K562 (cell line): ENCODE measurements around the gene ENO3. TPM values are rescaled to one million over a fixed set of nuclear protein-coding genes. Genes with fewer than 3 reads are reported as not detected.

Source experiments
- ATAC-seq: fragments of 200-7000 bp; cut with Tn5 transposase; 3 replicates; pipeline ENCODE4 v1.9.1; 2020; ENCODE audit warnings: moderate library complexity
- BruUV-seq: library from RNA; stranded (reverse); fragments of 400-500 nt; replicated peaks from 2 replicates; lab custom pipeline; 2021; lab: Mats Ljungman, UMichigan
- CTCF ChIA-PET: fragments of 300-600 bp; formaldehyde crosslinking; extraction: SDS; loops from one replicate; lab custom pipeline; 2021; ENCODE audit warnings: low intra/inter-chr PET ratio; lab: Yijun Ruan, JAX
- POLR2A ChIA-PET: fragments of 300-600, 350-650 bp; sonication (Branson Sonifier 250); formaldehyde crosslinking; extraction: SDS; loops from one replicate; lab custom pipeline; 2021; ENCODE audit warnings: antibody characterized with exemption, inconsistent platforms; lab: Yijun Ruan, JAX
- DNase-seq, 4 experiments: peaks; one replicate each; pipeline versions ENCODE4 v3.0.0 to v3.0.0-alpha.2; 2011 to 2018; ENCODE audit warnings: low spot score in 3 of 4, mixed read lengths in 3 of 4; ENCODE audit errors: extremely low read depth in 1 of 4
- FAIRE-seq: peaks from 2 replicates; lab custom pipeline; 2011; peaks lifted over from hg19 to GRCh38; lab: Jason Lieb, UNC
- H2AFZ ChIP-seq: 2 replicates; pipeline ENCODE4 v1.6.0; 2011; ENCODE audit warnings: low read depth, low read length, control low read depth, inconsistent platforms
- H3K27ac ChIP-seq: fragments of 200-600 bp; 3 replicates; pipeline ENCODE4 v1.8.0; 2011; ENCODE audit warnings: low read depth, mild to moderate bottlenecking, control low read depth, inconsistent platforms, low read length, moderate library complexity, mixed read lengths; ENCODE audit errors: extremely low read depth
- H3K27me3 ChIP-seq, 2 experiments: fragments of 300-600 bp in 1 of 2; 2 replicates in 1 of 2; 3 replicates in 1 of 2; pipeline versions ENCODE4 v1.6.0 to v1.8.0; 2011; ENCODE audit warnings: inconsistent platforms in 2 of 2, low read length in 2 of 2, mild to moderate bottlenecking in 1 of 2, mixed read lengths in 1 of 2, moderate library complexity in 1 of 2; ENCODE audit not compliant: control insufficient read depth in 2 of 2, insufficient read depth in 2 of 2
- H3K36me3 ChIP-seq: fragments of 300-600 bp; 3 replicates; pipeline ENCODE4 v1.8.0; 2011; ENCODE audit warnings: mild to moderate bottlenecking, low read length, inconsistent platforms; ENCODE audit not compliant: control insufficient read depth, insufficient read depth
- H3K4me1 ChIP-seq, 2 experiments: fragments of 200-600 bp in 1 of 2; replicated peaks in 1 of 2; 2 replicates in 1 of 2; 3 replicates in 1 of 2; pipeline versions ENCODE4 v1.5.1 to v1.8.0; 2011; ENCODE audit warnings: inconsistent platforms in 2 of 2, low read length in 2 of 2, mild to moderate bottlenecking in 1 of 2, mixed read lengths in 1 of 2, moderate library complexity in 1 of 2; ENCODE audit not compliant: control insufficient read depth in 2 of 2, insufficient read depth in 2 of 2
- H3K4me2 ChIP-seq: 2 replicates; pipeline ENCODE4 v1.6.1; 2011; ENCODE audit warnings: low read length, control low read depth, inconsistent platforms, mixed read lengths; ENCODE audit not compliant: insufficient read depth
- H3K4me3 ChIP-seq: fragments of 200-600 bp; sonication (generic), shearing (Covaris generic); 2 replicates; pipeline ENCODE4 v1.5.1; 2016; ENCODE audit warnings: control low read depth, inconsistent platforms
- H3K79me2 ChIP-seq: fragments of 200-600 bp; 3 replicates; pipeline ENCODE4 v1.8.0; 2011; ENCODE audit warnings: low read length, inconsistent platforms; ENCODE audit not compliant: control insufficient read depth, insufficient read depth
- H3K9ac ChIP-seq, 2 experiments: 2 replicates each; pipeline versions ENCODE4 v1.6.0 to v1.6.1; 2011; ENCODE audit warnings: low read depth in 2 of 2, low read length in 2 of 2, control low read depth in 1 of 2, inconsistent platforms in 1 of 2, mild to moderate bottlenecking in 1 of 2, mixed read lengths in 1 of 2; ENCODE audit not compliant: insufficient read depth in 1 of 2
- H3K9me1 ChIP-seq: one replicate; pipeline ENCODE4 v1.6.0; 2011; ENCODE audit warnings: inconsistent platforms, mild to moderate bottlenecking, low read length, moderate library complexity; ENCODE audit not compliant: control insufficient read depth, insufficient read depth
- H3K9me3 ChIP-seq: replicated peaks from 2 replicates; pipeline ENCODE4 v1.5.1; 2011; ENCODE audit warnings: low read depth, low read length, inconsistent platforms; ENCODE audit not compliant: control insufficient read depth, insufficient read depth
- H4K20me1 ChIP-seq: replicated peaks from 2 replicates; pipeline ENCODE4 v1.6.1; 2011; ENCODE audit warnings: low read length, inconsistent platforms, mixed read lengths; ENCODE audit not compliant: control insufficient read depth, insufficient read depth
- CXXC5 ChIP-seq: fragments of 250-450 bp; sonication (Bioruptor Pico); IDR thresholded peaks from 2 replicates; pipeline ENCODE4 v1.8.0; 2022; ENCODE audit warnings: inconsistent platforms, mild to moderate bottlenecking, moderate library complexity
- FOXK2 ChIP-seq, 2 experiments: fragments of 450-650 bp; IDR thresholded peaks in 1 of 2; conservative IDR thresholded peaks in 1 of 2; 2 replicates each; pipeline ENCODE4 v1.6.1; 2016; ENCODE audit warnings: low read depth in 2 of 2, mild to moderate bottlenecking in 1 of 2
- NR2C1 ChIP-seq, 2 experiments: fragments of 450-650 bp; IDR thresholded peaks; 2 replicates each; pipeline ENCODE4 v1.6.1; 2017; ENCODE audit warnings: mild to moderate bottlenecking in 2 of 2, antibody characterized with exemption in 1 of 2, inconsistent platforms in 1 of 2, missing compliant biosample characterization in 1 of 2, missing genetic modification characterization in 1 of 2
- POLR2A ChIP-seq: fragments of 450-650 bp; conservative IDR thresholded peaks from 2 replicates; pipeline ENCODE4 v1.6.1; 2016
- POLR2B ChIP-seq: fragments of 450-650 bp; IDR thresholded peaks from 2 replicates; pipeline ENCODE4 v1.6.1; 2018; ENCODE audit warnings: low read depth; ENCODE audit not compliant: partially characterized antibody
- RERE ChIP-seq: sonication (generic); formaldehyde crosslinking; IDR thresholded peaks from 2 replicates; pipeline ENCODE4 v1.8.0; 2023; ENCODE audit warnings: missing genetic modification reagents, mild to moderate bottlenecking, borderline replicate concordance
- SMAD4 ChIP-seq: fragments of 250-450 bp; sonication (Bioruptor Pico); conservative IDR thresholded peaks from 2 replicates; pipeline ENCODE4 v1.8.0; 2021; ENCODE audit warnings: inconsistent platforms, mild to moderate bottlenecking, moderate library complexity
- TEAD2 ChIP-seq: fragments of 450-650 bp; IDR thresholded peaks from 2 replicates; pipeline ENCODE4 v1.6.1; 2016; ENCODE audit warnings: missing genetic modification characterization, control low read depth, missing compliant biosample characterization
- YY1 ChIP-seq, 3 experiments: IDR thresholded peaks; 2 replicates each; pipeline ENCODE4 v1.6.1; 2011; ENCODE audit warnings: low read length in 2 of 3, mild to moderate bottlenecking in 2 of 3, moderate library complexity in 2 of 3, borderline replicate concordance in 1 of 3, control low read depth in 1 of 3, low read depth in 1 of 3; ENCODE audit not compliant: insufficient read depth in 3 of 3, insufficient replicate concordance in 2 of 3, control insufficient read depth in 1 of 3, insufficient read length in 1 of 3; ENCODE audit errors: extremely low read depth in 1 of 3
- ZNF551 ChIP-seq: fragments of 250-450 bp; sonication (Bioruptor Pico); IDR thresholded peaks from 2 replicates; pipeline ENCODE4 v1.5.0; 2021; ENCODE audit warnings: mild to moderate bottlenecking, moderate library complexity
- ZNF584 ChIP-seq: fragments of 200-800 bp; sonication (Bioruptor generic); IDR thresholded peaks from 2 replicates; pipeline ENCODE4 v1.6.1; 2016; ENCODE audit warnings: low read depth, mild to moderate bottlenecking, missing genetic modification characterization, missing compliant biosample characterization
- ZNF76 ChIP-seq: fragments of 250-450 bp; sonication (Bioruptor Pico); IDR thresholded peaks from 2 replicates; pipeline ENCODE4 v1.4.0; 2020; ENCODE audit warnings: mild to moderate bottlenecking, moderate library complexity, borderline replicate concordance
- WGBS: fragments of 100-300 bp; shearing (Covaris generic); methylation state at CpG from one replicate; pipeline ENCODE4 v1.1.6; 2016; ENCODE audit warnings: low coverage, mixed read lengths; ENCODE audit not compliant: insufficient coverage; ENCODE audit errors: missing lambda C conversion rate; 5-methylcytosine and 5-hydroxymethylcytosine counted together
- in situ Hi-C: fragments of 300-500 bp; cut with MboI; formaldehyde crosslinking; loops from 4 replicates; pipeline ENCODE4 v1.15.0; 2018; ENCODE audit warnings: inconsistent platforms, mixed read lengths
- intact Hi-C: fragments of 100-400 bp; cut with micrococcal nuclease; formaldehyde crosslinking; loops from 2 replicates; pipeline ENCODE4 v1.14.2; 2022
- polyA plus RNA-seq, 8 experiments: library from polyadenylated mRNA; depleted of rRNA in 4 of 8; stranded (reverse) in 5 of 8; unstranded in 3 of 8; fragments of >200 nt; fragmentation: Nextera tagmentation in 2 of 8; fragmentation: Illumina TruSeq in 1 of 8; extraction: Ambion mirVana in 2 of 8; extraction: Trizol in 1 of 8; gene quantifications; 2 replicates each; pipeline versions ENCODE4 v1.2.1 to v1.2.3, GENCODE V29; 2011 to 2014; ENCODE audit warnings: inconsistent platforms in 1 of 8, missing spikeins in 1 of 8
- total RNA-seq, 7 experiments: library from RNA; depleted of rRNA in 6 of 7; stranded (reverse); fragments of >200 nt in 6 of 7; fragmentation: Illumina TruSeq in 2 of 7; extraction: Trizol in 2 of 7; gene quantifications; 2 replicates each; pipeline versions ENCODE4 v1.2.1 to v1.2.3, GENCODE V29; 2011 to 2021; ENCODE audit warnings: low replicate concordance in 1 of 7

Gene ENO3
- total and polyA plus RNA-seq, 9 of the 15 experiments (the other 6 are each of a cell fraction or from before 2014, with no cell fraction given) = 5.7 to 17.2 (median 9.9) TPM

DNA sequence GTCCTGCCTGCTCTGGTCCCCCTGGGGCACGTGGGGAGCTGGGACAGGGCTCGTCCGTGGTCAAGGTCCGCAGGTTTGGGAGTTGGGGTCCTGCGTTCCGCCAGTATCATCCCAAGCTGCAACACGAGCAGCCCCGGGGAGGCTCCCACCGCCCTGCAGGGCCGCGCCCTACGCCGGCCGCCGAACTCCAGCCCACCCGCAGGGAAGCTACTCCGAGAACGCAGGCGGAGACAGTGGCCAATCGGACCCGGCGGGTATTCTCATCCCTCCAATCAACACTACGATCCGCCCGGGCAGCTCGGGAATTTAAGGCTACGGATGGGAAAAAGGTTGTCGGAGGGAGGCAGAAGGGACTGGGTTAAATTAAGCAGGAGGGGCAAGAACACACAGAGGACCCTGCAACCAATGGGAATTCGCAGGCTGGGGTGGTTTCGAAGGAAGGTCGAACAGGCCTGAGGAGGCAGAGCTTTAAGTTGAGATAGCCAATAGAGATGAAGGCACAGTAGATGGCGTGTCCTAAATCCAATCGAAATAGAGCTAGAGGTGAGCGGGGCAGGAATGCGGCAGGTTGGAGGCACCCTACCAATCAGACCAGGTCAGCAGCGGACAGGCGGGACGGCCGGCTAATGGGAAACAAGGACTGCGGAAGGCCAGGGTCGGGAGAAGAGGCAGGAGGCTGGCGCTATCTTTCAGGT, 16.1 kb downstream of the ENO3 start:
- peak; percentile 95 for ATAC-seq
- in situ Hi-C loops = no loop called here
- peaks cover 26% of the 10 kb centered on the region for H3K79me2 ChIP-seq
- peak overlapping the region; percentile 89 to 94 for H3K9ac ChIP-seq
- H3K9me3 ChIP-seq = no peaks in the 10 kb centered on the region
- FAIRE-seq = peak; percentile 98
- peak overlapping the region; percentile 95 for H3K27ac ChIP-seq
- H3K4me2 ChIP-seq = peak overlapping the region; percentile 89
- H3K4me1 ChIP-seq = peaks cover 22 to 23% of the 10 kb centered on the region in 2 experiments
- WGBS = 2% methylated on average over 21 of the region's 42 CpGs
- ChIA-PET CTCF (no interaction called here), POLR2A (interaction anchor here (1.0 to 3.2 kb wide), 12 partner anchors 8 to 59 kb away, joined by 3 to 38 read pairs (median 5); partner anchors contain the start of genes ENO3, PFN1 and RNF167)
- peak overlapping the region; percentile 70 for H3K4me3 ChIP-seq
- TSS peak; percentile 74 for BruUV-seq
- intact Hi-C loops = loop anchor here (1.0 to 10.0 kb wide), 3 partner anchors 16 to 62 kb away; partner anchors contain the start of genes CHRNE and ENO3
- peak overlapping the region; percentile 87 for H2AFZ ChIP-seq
- peaks cover 37% of the 10 kb centered on the region; the same call in 2 of the 3 replicates for H3K36me3 ChIP-seq
- no peaks in the 10 kb centered on the region for H4K20me1 ChIP-seq
- H3K9me1 ChIP-seq = no peaks in the 10 kb centered on the region
- DNase-seq = peak; percentile 80 to 97 (median 90)
- no peaks in the 10 kb centered on the region for H3K27me3 ChIP-seq
- TF ChIP-seq ZNF584 (CRISPR knock-in tag) (0 out of 2 replicates have a peak, but pooled peaks have one; percentile 24), ZNF76 (CRISPR knock-in tag) (no peak), ZNF551 (CRISPR knock-in tag) (no peak), YY1 (IDR thresholded peaks at IDR 0.05; ENCODE audit: borderline replicate concordance in 1 of 3, control insufficient read depth in 1 of 3, extremely low read depth in 1 of 3, insufficient read depth in 3 of 3, insufficient read length in 1 of 3, insufficient replicate concordance in 2 of 3, low read depth in 1 of 3, low read length in 2 of 3) (no peak), FOXK2 (conservative IDR thresholded peaks at IDR 0.05 in 1 of 2, IDR thresholded peaks at IDR 0.05 in 1 of 2; ENCODE audit: low read depth in 2 of 2) (peak; percentile 58 to 69; a peak in 2 of 4 replicates), POLR2A (0 out of 2 replicates have a peak, but pooled peaks have one; percentile 20), CXXC5 (CRISPR knock-in tag) (no peak), POLR2B (peak; percentile 16), TEAD2 (tag) (peak; percentile 89), RERE (CRISPR knock-in tag) (no peak), NR2C1 (IDR thresholded peaks at IDR 0.05) (peak; percentile 81), NR2C1 (tag; IDR thresholded peaks at IDR 0.05) (0 out of 2 replicates have a peak, but pooled peaks have one; percentile 9), SMAD4 (CRISPR knock-in tag) (peak; percentile 42)
